ENCODE measurements around the gene LRAT.

DNA sequence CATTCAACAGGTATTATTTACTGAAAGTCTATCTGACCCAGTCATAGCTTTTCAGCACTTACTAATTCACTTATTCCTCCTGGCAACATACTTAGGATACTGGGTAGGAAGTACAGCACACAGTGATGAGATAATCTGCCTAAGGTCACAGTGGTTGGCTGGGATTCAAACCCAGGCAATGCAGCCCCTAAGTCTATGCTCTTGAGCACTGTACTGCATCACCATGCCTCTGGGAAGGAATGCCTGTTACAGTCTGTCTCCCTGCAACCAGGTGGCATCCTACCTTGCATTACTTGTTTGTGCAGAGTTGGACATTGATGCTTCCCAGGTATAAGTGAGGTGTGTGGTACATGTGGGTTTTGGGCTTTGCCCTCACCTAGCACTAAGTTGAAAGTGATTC, 21.5 kb upstream of the LRAT start:
- TF ChIP-seq POLR2AphosphoS5 (IDR thresholded peaks at IDR 0.05; ENCODE audit: low read depth, low read length) (no peak), SIN3A (IDR thresholded peaks at IDR 0.05; ENCODE audit: borderline replicate concordance, insufficient read depth, low read length) (no peak)
